Naive thymus-derived CD4-positive, alpha-beta T cell (primary cell): ENCODE data around the gene PCDHGB1. TPM values are rescaled to one million over a fixed set of nuclear protein-coding genes. Genes with fewer than 3 reads are reported as not detected.

Experiments used
- ATAC-seq: fragments of 150-1000 bp; cut with Tn5 transposase; 2 replicates; pipeline ENCODE4 v1.10.0; 2021; ENCODE audit warnings: mild to moderate bottlenecking, moderate library complexity
- CTCF ChIA-PET: fragments of 350-600 bp; sonication (Branson Sonifier 250); formaldehyde crosslinking; loops from one replicate; lab custom pipeline; 2021; ENCODE audit warnings: antibody characterized with exemption; lab: Charles Lee
- POLR2A ChIA-PET: fragments of 350-600 bp; sonication (Branson Sonifier 250); formaldehyde crosslinking; loops from one replicate; lab custom pipeline; 2021; ENCODE audit warnings: antibody characterized with exemption, inconsistent platforms; lab: Charles Lee
- DNase-seq, 9 donors: peaks; one replicate each; pipeline versions ENCODE4 v3.0.0 to v3.0.0-alpha.2; 2020 to 2022; ENCODE audit warnings: mixed read lengths in 1 of 9
- H3K27ac ChIP-seq: one replicate; pipeline ENCODE4 v1.7.0; 2013; ENCODE audit warnings: mild to moderate bottlenecking, low read depth, low read length, moderate library complexity
- H3K27me3 ChIP-seq, 2 donors: one replicate each; pipeline ENCODE4 v1.7.0; 2013; ENCODE audit warnings: low read length in 2 of 2, mild to moderate bottlenecking in 2 of 2, moderate library complexity in 2 of 2; ENCODE audit not compliant: control insufficient read depth in 2 of 2, insufficient read depth in 2 of 2
- H3K36me3 ChIP-seq, 3 experiments: 1 replicate in 2 of 3; 2 replicates in 1 of 3; pipeline ENCODE4 v1.7.0; 2013; ENCODE audit warnings: low read length in 3 of 3, mild to moderate bottlenecking in 3 of 3, moderate library complexity in 1 of 3; ENCODE audit not compliant: insufficient read depth in 3 of 3, control insufficient read depth in 2 of 3
- H3K4me1 ChIP-seq, 2 donors: one replicate each; pipeline ENCODE4 v1.7.0; 2013; ENCODE audit warnings: low read length in 2 of 2, mild to moderate bottlenecking in 2 of 2, moderate library complexity in 1 of 2; ENCODE audit not compliant: control insufficient read depth in 2 of 2, insufficient read depth in 2 of 2
- H3K4me3 ChIP-seq: 2 replicates; pipeline ENCODE4 v1.7.0; 2013; ENCODE audit warnings: mild to moderate bottlenecking, low read length
- H3K9me3 ChIP-seq, 3 experiments: 1 replicate in 2 of 3; 2 replicates in 1 of 3; pipeline ENCODE4 v1.7.0; 2013; ENCODE audit warnings: low read length in 3 of 3; ENCODE audit not compliant: control insufficient read depth in 2 of 3
- H3K27ac Mint-ChIP-seq, 9 donors: one replicate each; pipeline ENCODE4 v1.8.0; 2020 to 2022; ENCODE audit warnings: mixed read lengths in 9 of 9, mild to moderate bottlenecking in 8 of 9, moderate library complexity in 5 of 9, inconsistent platforms in 2 of 9
- H3K27me3 Mint-ChIP-seq, 5 donors: one replicate each; pipeline ENCODE4 v1.8.0; 2021 to 2022; ENCODE audit warnings: mixed read lengths in 5 of 5, mild to moderate bottlenecking in 1 of 5
- H3K36me3 Mint-ChIP-seq, 5 donors: one replicate each; pipeline ENCODE4 v1.8.0; 2020 to 2022; ENCODE audit warnings: mixed read lengths in 5 of 5, mild to moderate bottlenecking in 3 of 5, inconsistent platforms in 1 of 5
- H3K4me1 Mint-ChIP-seq, 7 donors: one replicate each; pipeline ENCODE4 v1.8.0; 2020 to 2022; ENCODE audit warnings: mixed read lengths in 7 of 7, mild to moderate bottlenecking in 3 of 7, inconsistent platforms in 1 of 7
- H3K4me3 Mint-ChIP-seq, 10 donors: one replicate each; pipeline ENCODE4 v1.8.0; 2020 to 2022; ENCODE audit warnings: mild to moderate bottlenecking in 10 of 10, mixed read lengths in 10 of 10, moderate library complexity in 6 of 10, inconsistent platforms in 2 of 10
- H3K9me3 Mint-ChIP-seq, 11 donors: one replicate each; pipeline ENCODE4 v1.8.0; 2020 to 2022; ENCODE audit warnings: mixed read lengths in 11 of 11, mild to moderate bottlenecking in 4 of 11, inconsistent platforms in 1 of 11, moderate library complexity in 1 of 11
- intact Hi-C, 2 donors: fragments of 100-400 bp; cut with micrococcal nuclease; formaldehyde crosslinking; loops; one replicate each; pipeline ENCODE4 v1.15.1; 2023
- polyA plus RNA-seq, 2 donors: library from polyadenylated mRNA; unstranded; fragments of 300-500 nt; fragmentation: Illumina TruSeq; gene quantifications; one replicate each; pipeline ENCODE4 v1.2.3, GENCODE V29; 2021
- total RNA-seq, 6 experiments: library from RNA in 5 of 6; stranded (reverse) in 5 of 6; gene quantifications; 1 replicate in 5 of 6; 2 replicates in 1 of 6; pipeline ENCODE4 v1.2.3 and lab custom pipeline; 2021 to 2026

PCDHGB1 gene
- total and polyA plus RNA-seq, 7 experiments from 2014 or later, result 0.24 TPM; not detected in 6

GRCh38 chr5:141363952-141364660 lies 14.2 kb downstream of the PCDHGB1 start, which contains the start of gene PCDHGA5:
Gene PCDHGA5, plus strand, starts transcription at chr5:141364162. Its CDS starts 169 bp downstream, at chr5:141364331.
- Histone ChIP-seq H3K36me3 (no peaks in the 10 kb centered on the region), H3K4me1 (no peaks in the 10 kb centered on the region), H3K27me3 (peaks cover 5 to 32% of the 10 kb centered on the region in 2 donors), H3K27ac (no peak within 1 kb of the TSS), H3K4me3 (no peak within 1 kb of the TSS), H3K9me3 (peaks cover 0 to 54% (median 0%) of the 10 kb centered on the region in 3 experiments)
- ATAC-seq (no peak), DNase-seq (no peak)
- ChIA-PET CTCF (no interaction called here), POLR2A (no interaction called here)
- peaks cover 0 to 6% (median 3%) of the 10 kb centered on the region in 7 donors for H3K4me1 Mint-ChIP-seq
- intact Hi-C loops, result loop anchor here in 1 of 2 donors (5.0 to 10.0 kb wide), 2 partner anchors 53 to 129 kb away; partner anchors contain the start of gene PCDHGB7
- H3K36me3 Mint-ChIP-seq, result peaks cover 8 to 37% (median 19%) of the 10 kb centered on the region in 5 donors
- peaks cover 12 to 93% (median 64%) of the 10 kb centered on the region in 11 donors for H3K9me3 Mint-ChIP-seq
- H3K27ac Mint-ChIP-seq, result peak within 1 kb of the TSS in 2 of 9 donors; percentile 23 to 74
- peak within 1 kb of the TSS in 2 of 10 donors; percentile 9 to 21 for H3K4me3 Mint-ChIP-seq
- peaks cover 52 to 91% (median 84%) of the 10 kb centered on the region in 5 donors for H3K27me3 Mint-ChIP-seq

- no peak for DNase-seq
- intact Hi-C loops, result loop anchor here in 1 of 2 donors (10.0 kb wide), 1 partner anchor 131 kb away; no protein-coding TSS in a partner anchor
- no peaks in the 10 kb centered on the region for H3K36me3 ChIP-seq
- peaks cover 5 to 25% of the 10 kb centered on the region in 2 donors for H3K27me3 ChIP-seq
- ATAC-seq, result no peak
- no peak overlapping the region for H3K27ac ChIP-seq
- Mint-ChIP-seq H3K36me3 (peaks cover 8 to 34% (median 16%) of the 10 kb centered on the region in 5 donors), H3K4me1 (peaks cover 2 to 12% (median 6%) of the 10 kb centered on the region in 7 donors), H3K27me3 (peaks cover 54 to 93% (median 83%) of the 10 kb centered on the region in 5 donors), H3K9me3 (peaks cover 12 to 93% (median 59%) of the 10 kb centered on the region in 11 donors), H3K27ac (no peak overlapping the region), H3K4me3 (no peak overlapping the region)
- H3K4me1 ChIP-seq, result no peaks in the 10 kb centered on the region
- ChIA-PET POLR2A (no interaction called here), CTCF (no interaction called here)
- no peak overlapping the region for H3K4me3 ChIP-seq
- H3K9me3 ChIP-seq, result peaks cover 0 to 49% (median 0%) of the 10 kb centered on the region in 3 experiments
These were observed 16.4 kb downstream of the PCDHGB1 start for GRCh38 chr5:141366016-141366896.

DNA sequence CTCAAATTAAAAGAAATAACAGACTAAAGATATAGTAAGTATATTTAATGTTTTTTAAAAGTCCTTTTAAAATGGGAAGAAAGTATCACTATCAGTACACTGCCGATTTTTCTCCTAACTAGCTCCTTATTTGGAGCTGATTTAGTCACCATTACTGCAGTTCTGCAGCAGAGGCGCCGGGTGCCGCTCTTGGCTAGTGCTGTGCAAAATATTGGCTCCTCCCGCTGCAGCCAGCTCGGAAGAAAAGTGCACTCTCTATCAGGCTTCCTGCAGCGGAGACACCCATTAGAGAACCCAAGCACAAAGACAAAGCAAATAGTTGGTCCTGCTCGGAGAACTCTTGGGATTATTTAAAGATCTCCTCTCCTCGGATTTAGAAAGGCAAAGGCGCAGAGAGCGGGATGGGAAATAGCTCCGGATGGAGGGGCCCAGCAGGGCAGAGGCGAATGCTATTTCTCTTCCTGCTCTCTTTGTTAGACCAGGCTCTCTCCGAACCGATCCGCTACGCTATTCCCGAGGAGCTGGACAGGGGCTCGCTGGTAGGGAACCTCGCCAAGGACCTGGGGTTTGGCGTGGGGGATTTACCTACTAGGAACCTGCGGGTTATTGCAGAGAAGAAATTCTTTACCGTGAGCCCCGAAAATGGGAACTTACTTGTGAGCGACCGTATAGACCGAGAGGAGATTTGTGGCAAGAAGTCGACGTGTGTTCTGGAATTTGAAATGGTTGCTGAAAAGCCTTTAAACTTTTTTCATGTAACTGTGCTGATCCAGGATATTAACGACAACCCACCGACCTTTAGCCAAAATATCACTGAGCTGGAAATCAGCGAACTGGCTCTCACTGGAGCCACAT lies 20.3 kb downstream of the PCDHGB1 start, which contains the start of gene PCDHGB3:
PCDHGB3 (plus strand) TSS at position 249 of the 855 bp plus-strand sequence; CDS start at position 402, 153 bp downstream.
- Mint-ChIP-seq H3K27ac (no peak within 1 kb of the TSS), H3K36me3 (peaks cover 4 to 24% (median 7%) of the 10 kb centered on the region in 5 donors), H3K27me3 (peaks cover 42 to 93% (median 82%) of the 10 kb centered on the region in 5 donors), H3K4me3 (peak within 1 kb of the TSS; percentile 70 to 86 (median 82)), H3K4me1 (peaks cover 2 to 8% (median 6%) of the 10 kb centered on the region in 7 donors), H3K9me3 (peaks cover 3 to 93% (median 47%) of the 10 kb centered on the region in 11 donors)
- peaks cover 0 to 48% (median 0%) of the 10 kb centered on the region in 3 experiments for H3K9me3 ChIP-seq
- peak in 5 of 9 donors; percentile 21 to 42 (median 27) for DNase-seq
- peak; percentile 76 for ATAC-seq
- no peak within 1 kb of the TSS for H3K27ac ChIP-seq
- no peaks in the 10 kb centered on the region for H3K36me3 ChIP-seq
- no peaks in the 10 kb centered on the region for H3K4me1 ChIP-seq
- intact Hi-C loops, result loop anchor here (1.0 to 10.0 kb wide), 2 partner anchors 135 to 194 kb away; no protein-coding TSS in a partner anchor
- H3K27me3 ChIP-seq, result peaks cover 0 to 11% of the 10 kb centered on the region in 2 donors
- ChIA-PET POLR2A (no interaction called here), CTCF (interaction anchor here (0.6 to 1.2 kb wide), 5 partner anchors 51 to 539 kb away, joined by 3 to 5 read pairs (median 4); partner anchors contain the start of gene PCDHGA11)
- H3K4me3 ChIP-seq, result peak within 1 kb of the TSS; percentile 29

DNA sequence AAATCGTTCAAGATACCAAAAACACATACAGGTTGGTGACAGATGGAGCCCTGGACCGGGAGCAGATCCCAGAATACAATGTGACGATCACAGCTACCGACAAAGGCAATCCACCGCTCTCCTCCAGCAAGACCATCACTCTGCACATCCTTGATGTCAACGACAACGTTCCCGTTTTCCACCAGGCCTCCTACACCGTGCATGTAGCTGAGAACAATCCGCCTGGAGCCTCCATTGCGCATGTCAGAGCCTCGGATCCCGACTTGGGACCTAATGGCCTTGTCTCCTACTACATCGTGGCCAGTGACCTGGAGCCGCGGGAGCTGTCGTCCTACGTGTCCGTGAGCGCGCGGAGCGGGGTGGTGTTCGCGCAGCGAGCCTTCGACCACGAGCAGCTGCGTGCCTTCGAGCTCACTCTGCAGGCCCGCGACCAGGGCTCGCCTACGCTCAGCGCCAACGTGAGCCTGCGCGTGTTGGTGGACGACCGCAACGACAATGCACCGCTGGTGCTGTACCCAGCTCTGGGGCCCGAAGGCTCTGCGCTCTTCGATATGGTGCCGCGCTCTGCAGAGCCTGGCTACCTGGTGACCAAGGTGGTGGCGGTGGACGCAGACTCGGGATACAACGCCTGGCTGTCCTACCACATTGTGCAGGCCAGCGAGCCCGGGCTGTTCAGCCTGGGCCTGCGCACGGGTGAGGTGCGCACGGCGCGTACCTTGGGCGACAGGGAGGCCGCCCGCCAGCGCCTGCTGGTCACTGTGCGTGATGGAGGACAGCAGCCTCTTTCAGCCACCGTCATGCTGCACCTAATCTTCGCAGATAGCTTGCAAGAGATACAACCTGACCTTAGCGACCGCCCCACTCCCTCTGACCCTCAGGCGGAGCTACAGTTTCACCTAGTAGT lies 21.9 kb downstream of the PCDHGB1 start:
- Histone ChIP-seq H3K36me3 (no peaks in the 10 kb centered on the region), H3K4me3 (no peak overlapping the region), H3K27me3 (peaks cover 0 to 8% of the 10 kb centered on the region in 2 donors), H3K27ac (no peak overlapping the region), H3K9me3 (peaks cover 0 to 41% (median 0%) of the 10 kb centered on the region in 3 experiments), H3K4me1 (no peaks in the 10 kb centered on the region)
- Mint-ChIP-seq H3K4me1 (peaks cover 2 to 8% (median 6%) of the 10 kb centered on the region in 7 donors), H3K9me3 (peaks cover 8 to 93% (median 45%) of the 10 kb centered on the region in 11 donors), H3K27me3 (peaks cover 32 to 85% (median 79%) of the 10 kb centered on the region in 5 donors), H3K27ac (peak overlapping the region in 1 of 9 donors; percentile 49), H3K4me3 (peak overlapping the region in 2 of 10 donors; percentile 66 to 81), H3K36me3 (peaks cover 2 to 22% (median 12%) of the 10 kb centered on the region in 5 donors)
- ATAC-seq, result no peak
- intact Hi-C loops, result no loop called here
- ChIA-PET CTCF (interaction anchor here (0.6 kb wide), 1 partner anchor 957 kb away, joined by 6 read pairs; no protein-coding TSS in a partner anchor), POLR2A (no interaction called here)
- no peak for DNase-seq

- Mint-ChIP-seq H3K9me3 (peaks cover 8 to 93% (median 47%) of the 10 kb centered on the region in 11 donors), H3K4me1 (peaks cover 2 to 8% (median 6%) of the 10 kb centered on the region in 7 donors), H3K4me3 (peak within 1 kb of the TSS in 9 of 10 donors; percentile 18 to 59 (median 49)), H3K36me3 (peaks cover 2 to 22% (median 12%) of the 10 kb centered on the region in 5 donors), H3K27me3 (peaks cover 26 to 82% (median 71%) of the 10 kb centered on the region in 5 donors), H3K27ac (no peak within 1 kb of the TSS)
- ATAC-seq, result no peak
- CTCF ChIA-PET, result no interaction called here
- Histone ChIP-seq H3K4me1 (no peaks in the 10 kb centered on the region), H3K9me3 (peaks cover 0 to 50% (median 0%) of the 10 kb centered on the region in 3 experiments), H3K36me3 (no peaks in the 10 kb centered on the region), H3K27ac (no peak within 1 kb of the TSS), H3K4me3 (no peak within 1 kb of the TSS), H3K27me3 (no peaks in the 10 kb centered on the region)
- POLR2A ChIA-PET, result interaction anchor here (0.7 kb wide), 1 partner anchor 198 kb away, joined by 3 read pairs; no protein-coding TSS in a partner anchor
- intact Hi-C loops, result no loop called here
- no peak for DNase-seq
These were observed 23.9 kb downstream of the PCDHGB1 start, which contains the start of gene PCDHGA6 for GRCh38 chr5:141373673-141374317. Gene PCDHGA6, plus strand, starts transcription at chr5:141373891. Its CDS starts 193 bp downstream, at chr5:141374084.
